Suprapubic skin (tissue), 4 donors: Measurements from ENCODE around the gene DROSHA.

Experiments used
- EP300 ChIP-seq: sonication (generic); formaldehyde crosslinking; IDR thresholded peaks from one replicate; pipeline ENCODE4 v1.6.1; 2017; ENCODE audit warnings: antibody characterized with exemption
- POLR2A ChIP-seq, 2 donors: fragments of 450-650 bp; IDR thresholded peaks; one replicate each; pipeline ENCODE4 v1.6.1; 2017; ENCODE audit warnings: antibody characterized with exemption in 2 of 2, mild to moderate bottlenecking in 2 of 2, moderate library complexity in 2 of 2
- POLR2AphosphoS5 ChIP-seq, 3 donors: sonication (generic); formaldehyde crosslinking; IDR thresholded peaks; one replicate each; pipeline ENCODE4 v1.6.1; 2017; ENCODE audit warnings: antibody characterized with exemption in 3 of 3

DNA sequence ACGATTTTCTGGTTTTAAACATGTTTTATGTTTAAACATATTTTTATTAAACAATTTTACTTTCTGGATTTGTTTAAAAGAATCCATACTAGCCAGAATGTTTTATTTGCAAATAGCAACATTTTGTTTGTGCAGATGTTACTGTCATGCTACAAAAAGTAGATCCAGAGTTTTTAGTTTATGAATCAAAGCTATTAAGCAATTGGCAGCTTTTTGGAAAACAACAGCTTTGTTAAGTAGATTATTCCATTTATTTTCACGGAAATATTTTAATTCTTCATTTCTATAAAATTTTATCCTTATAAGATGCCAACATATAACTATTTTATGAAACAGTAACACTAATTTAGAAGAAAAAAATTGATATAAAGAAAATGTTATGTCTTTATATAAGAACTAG is 60.9 kb downstream of the DROSHA start:
- TF ChIP-seq POLR2AphosphoS5 (IDR thresholded peaks at IDR 0.05): no peak
- no peak for TF ChIP-seq POLR2A (IDR thresholded peaks at IDR 0.05)
- TF ChIP-seq EP300: no peak
